ENCODE measurements around the gene HIPK2. TPM values are rescaled to one million over a fixed set of nuclear protein-coding genes. Genes with fewer than 3 reads are reported as not detected.

The HIPK2 gene
- total RNA-seq, 1 donor from 2014 or later = 23.0 TPM

DNA sequence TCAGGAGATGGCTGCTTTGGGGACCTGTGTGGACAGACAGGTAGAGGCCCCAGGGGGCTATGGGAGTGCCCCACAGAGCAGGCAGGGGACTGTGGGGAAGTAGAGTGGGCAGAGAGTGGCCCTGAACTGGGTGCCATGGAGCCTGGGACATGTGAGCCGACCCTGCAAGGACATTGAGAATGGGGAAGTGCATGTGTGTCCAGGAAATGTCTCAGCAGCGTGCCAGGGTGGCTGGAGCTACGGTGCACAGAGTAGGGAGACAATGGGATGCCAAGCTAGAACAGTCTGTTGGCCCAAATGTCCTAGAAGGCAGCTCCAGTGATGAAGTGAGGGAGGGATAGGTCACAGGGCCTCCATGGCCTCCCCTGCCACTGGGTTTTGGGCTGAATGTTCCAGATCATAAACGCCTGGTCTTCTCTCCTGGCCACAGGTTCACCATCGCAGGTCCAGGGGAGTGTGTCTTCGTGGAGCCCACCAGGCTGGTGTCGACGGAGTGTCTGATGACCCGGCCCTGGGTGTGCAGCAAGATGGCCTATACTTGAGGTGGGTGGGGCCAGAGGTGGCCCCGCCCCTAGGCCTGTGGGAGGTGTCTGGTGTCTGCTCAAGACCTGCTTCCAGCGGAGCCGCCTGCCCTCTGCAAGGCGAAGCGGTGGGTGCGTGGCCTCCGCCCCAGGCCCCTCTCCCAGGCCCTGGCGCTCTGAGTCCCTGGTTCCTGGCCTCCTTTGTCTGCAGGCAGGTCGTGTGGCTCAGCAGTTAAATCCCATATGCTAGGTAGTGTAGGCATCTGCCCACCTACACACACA is 233.8 kb downstream of the HIPK2 start:
- ATAC-seq (ENCODE audit: low read depth) (no peak), DNase-seq (no peak)
- POLR2A ChIA-PET = interaction anchor here (0.5 kb wide), 1 partner anchor 833 kb away, joined by 4 read pairs; no protein-coding TSS in a partner anchor
- no peaks in the 10 kb centered on the region for H3K36me3 Mint-ChIP-seq (ENCODE audit: low read depth)
- no peaks in the 10 kb centered on the region for H3K9me3 Mint-ChIP-seq
- TF ChIP-seq, protein P1, sequence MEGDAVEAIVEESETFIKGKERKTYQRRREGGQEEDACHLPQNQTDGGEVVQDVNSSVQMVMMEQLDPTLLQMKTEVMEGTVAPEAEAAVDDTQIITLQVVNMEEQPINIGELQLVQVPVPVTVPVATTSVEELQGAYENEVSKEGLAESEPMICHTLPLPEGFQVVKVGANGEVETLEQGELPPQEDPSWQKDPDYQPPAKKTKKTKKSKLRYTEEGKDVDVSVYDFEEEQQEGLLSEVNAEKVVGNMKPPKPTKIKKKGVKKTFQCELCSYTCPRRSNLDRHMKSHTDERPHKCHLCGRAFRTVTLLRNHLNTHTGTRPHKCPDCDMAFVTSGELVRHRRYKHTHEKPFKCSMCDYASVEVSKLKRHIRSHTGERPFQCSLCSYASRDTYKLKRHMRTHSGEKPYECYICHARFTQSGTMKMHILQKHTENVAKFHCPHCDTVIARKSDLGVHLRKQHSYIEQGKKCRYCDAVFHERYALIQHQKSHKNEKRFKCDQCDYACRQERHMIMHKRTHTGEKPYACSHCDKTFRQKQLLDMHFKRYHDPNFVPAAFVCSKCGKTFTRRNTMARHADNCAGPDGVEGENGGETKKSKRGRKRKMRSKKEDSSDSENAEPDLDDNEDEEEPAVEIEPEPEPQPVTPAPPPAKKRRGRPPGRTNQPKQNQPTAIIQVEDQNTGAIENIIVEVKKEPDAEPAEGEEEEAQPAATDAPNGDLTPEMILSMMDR (IDR thresholded peaks at IDR 0.05) = no peak
- H3K27ac Mint-ChIP-seq = no peak overlapping the region
- intact Hi-C loops (cut with micrococcal nuclease) = no loop called here
- H3K4me3 Mint-ChIP-seq = no peak overlapping the region
- CTCF ChIA-PET = no interaction called here
- no peaks in the 10 kb centered on the region for H3K4me1 Mint-ChIP-seq
- H3K27me3 Mint-ChIP-seq = no peaks in the 10 kb centered on the region

DNA sequence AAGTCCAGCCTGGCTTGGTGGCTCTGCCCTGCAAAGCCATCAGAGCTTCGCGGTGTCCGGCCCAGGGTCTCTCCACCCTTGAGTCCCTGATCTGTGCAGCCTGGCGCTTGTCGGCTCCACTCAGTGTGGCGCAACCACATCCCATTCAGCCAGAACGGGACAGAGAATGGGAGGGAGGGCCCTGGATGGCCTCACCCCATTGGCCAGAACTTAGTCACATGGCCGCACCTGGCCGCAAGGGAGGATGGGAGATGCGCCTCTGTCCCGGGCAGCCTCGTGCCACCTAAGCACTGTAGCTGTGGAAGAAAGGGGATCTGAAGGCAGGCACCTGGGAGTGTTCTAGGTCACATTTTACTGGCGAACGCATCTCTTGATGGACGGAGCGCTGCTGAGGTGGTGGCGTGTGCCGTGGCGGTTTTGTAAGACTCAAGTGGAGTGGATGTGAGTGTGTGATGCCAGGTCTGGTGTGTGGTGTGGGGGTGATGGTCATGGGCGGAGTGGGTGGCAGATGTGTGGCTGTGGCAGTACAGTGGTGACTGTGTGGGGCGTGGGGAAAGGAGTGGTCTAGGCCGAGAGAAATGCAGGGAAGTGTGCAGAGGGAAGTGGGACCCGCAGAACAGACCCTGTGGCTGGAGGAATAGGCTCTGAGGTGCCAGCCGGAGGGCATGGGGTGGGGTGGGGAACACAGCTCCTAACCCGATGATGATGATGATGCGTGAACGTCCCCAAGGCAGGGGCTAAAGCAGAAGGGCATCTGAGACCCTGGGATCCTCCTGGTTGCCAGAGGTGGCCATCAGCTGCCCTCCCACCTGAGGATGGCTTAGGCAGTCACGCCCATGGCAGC is 235.3 kb downstream of the HIPK2 start:
- ChIA-PET CTCF (no interaction called here), POLR2A (interaction anchor here (0.5 kb wide), 1 partner anchor 938 kb away, joined by 3 read pairs; no protein-coding TSS in a partner anchor)
- H3K9me3 Mint-ChIP-seq = no peaks in the 10 kb centered on the region
- no peaks in the 10 kb centered on the region for H3K36me3 Mint-ChIP-seq (ENCODE audit: low read depth)
- no peak overlapping the region for H3K27ac Mint-ChIP-seq
- no peaks in the 10 kb centered on the region for H3K4me1 Mint-ChIP-seq
- no peak for DNase-seq
- intact Hi-C loops (cut with micrococcal nuclease) = no loop called here
- no peak for ATAC-seq (ENCODE audit: low read depth)
- H3K27me3 Mint-ChIP-seq = no peaks in the 10 kb centered on the region
- no peak overlapping the region for H3K4me3 Mint-ChIP-seq
- TF ChIP-seq, protein P1 (IDR thresholded peaks at IDR 0.05) = no peak

DNA sequence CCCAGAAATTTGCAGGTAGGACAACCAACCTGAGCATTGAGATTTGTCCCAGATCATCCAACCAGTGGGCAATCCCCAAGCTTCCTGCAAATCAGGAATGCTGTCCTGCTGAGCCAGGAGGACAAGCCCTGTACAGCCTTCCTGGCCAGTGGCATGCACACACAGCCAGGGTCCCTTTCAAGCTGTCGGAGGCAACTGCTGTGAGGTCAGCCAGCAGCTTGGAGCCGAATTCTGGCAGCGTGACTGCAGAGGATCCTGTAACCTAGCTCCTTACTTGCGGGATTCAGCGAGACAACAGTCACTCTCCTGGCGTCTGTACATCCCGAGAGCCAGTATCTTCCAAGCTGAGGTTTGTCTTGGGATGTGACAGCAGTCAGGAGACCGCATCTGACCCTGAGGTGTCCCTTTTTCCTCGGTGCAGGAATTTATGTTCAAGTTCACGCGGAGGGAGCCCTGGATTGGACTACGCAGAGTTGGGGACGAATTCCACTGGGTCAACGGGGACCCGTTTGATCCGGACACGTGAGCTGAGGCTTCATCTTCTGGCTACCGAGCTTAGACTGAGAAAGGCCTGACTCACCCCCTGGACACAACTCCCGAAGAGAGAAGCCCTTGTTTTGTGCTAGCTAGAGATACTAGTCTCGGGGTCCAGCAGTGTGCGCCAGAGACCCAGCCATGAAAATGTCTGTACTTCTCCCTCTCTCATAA is 236.0 kb downstream of the HIPK2 start:
- H3K9me3 Mint-ChIP-seq = no peaks in the 10 kb centered on the region
- DNase-seq (no peak), ATAC-seq (ENCODE audit: low read depth) (no peak)
- TF ChIP-seq, protein P1 (IDR thresholded peaks at IDR 0.05) = no peak
- no peaks in the 10 kb centered on the region for H3K36me3 Mint-ChIP-seq (ENCODE audit: low read depth)
- no peaks in the 10 kb centered on the region for H3K27me3 Mint-ChIP-seq
- no peaks in the 10 kb centered on the region for H3K4me1 Mint-ChIP-seq
- ChIA-PET CTCF (no interaction called here), POLR2A (interaction anchor here (0.5 kb wide), 1 partner anchor 939 kb away, joined by 3 read pairs; no protein-coding TSS in a partner anchor)
- no peak overlapping the region for H3K27ac Mint-ChIP-seq
- intact Hi-C loops (cut with micrococcal nuclease) = no loop called here
- no peak overlapping the region for H3K4me3 Mint-ChIP-seq

DNA sequence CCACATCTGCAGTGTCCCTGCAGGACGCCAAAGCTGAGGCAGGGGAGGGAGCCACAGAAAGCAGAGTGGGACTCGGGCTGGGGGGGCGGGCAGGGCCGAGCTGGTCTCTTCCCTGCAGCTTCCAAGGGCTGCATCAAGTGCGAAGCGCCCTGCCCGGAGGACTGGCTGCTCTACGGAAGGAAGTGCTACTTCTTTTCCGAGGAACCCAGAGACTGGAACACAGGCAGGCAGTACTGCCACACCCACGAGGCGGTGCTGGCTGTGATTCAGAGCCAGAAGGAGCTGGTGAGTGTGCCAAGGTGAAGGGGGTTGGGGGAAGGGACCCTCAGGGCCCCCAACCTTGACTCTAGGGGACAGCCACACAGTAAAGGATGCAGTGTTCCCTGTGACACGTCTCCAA is 237.6 kb downstream of the HIPK2 start:
- no peak for DNase-seq
- CTCF ChIA-PET = interaction anchor here (0.6 kb wide), 1 partner anchor 1270 kb away, joined by 4 read pairs; no protein-coding TSS in a partner anchor

More for the DNA sequence above, 237.6 kb downstream of the HIPK2 start:
- Mint-ChIP-seq H3K27ac (no peak overlapping the region), H3K27me3 (peaks cover 2% of the 10 kb centered on the region), H3K4me3 (no peak overlapping the region), H3K9me3 (no peaks in the 10 kb centered on the region), H3K36me3 (ENCODE audit: low read depth) (no peaks in the 10 kb centered on the region), H3K4me1 (no peaks in the 10 kb centered on the region)
- POLR2A ChIA-PET = no interaction called here
- intact Hi-C loops (cut with micrococcal nuclease) = no loop called here
- ATAC-seq (ENCODE audit: low read depth) = no peak
- TF ChIP-seq, protein P1 (IDR thresholded peaks at IDR 0.05) = no peak

Data from activated B cell treated with CpG ODN at 0.5 μM for 24 hours (primary cell).